ENCODE measurements around the gene ERCC3. TPM values are rescaled to one million over a fixed set of nuclear protein-coding genes. Genes with fewer than 3 reads are reported as not detected.
"Not testable (repeated sequence)": the region's sequence is repeated elsewhere in the genome, so short reads cannot be mapped to it uniquely, and the experiment has no call there.

ERCC3 gene
- polyA plus RNA-seq, 3 donors from 2014 or later = 20.1 to 43.1 (median 21.5) TPM

GRCh38 chr2:127270663-127271062 is 23.3 kb downstream of the ERCC3 start:
- H3K36me3 Mint-ChIP-seq = peaks cover 55 to 68% (median 62%) of the 10 kb centered on the region in 3 donors
- H3K4me1 Mint-ChIP-seq = peaks cover 0 to 3% of the 10 kb centered on the region in 2 donors
- H3K9me3 Mint-ChIP-seq = no peaks in the 10 kb centered on the region
- peaks cover 0 to 5% (median 2%) of the 10 kb centered on the region in 3 donors for H3K27me3 Mint-ChIP-seq (ENCODE audit: low read depth in 3 of 3)
- DNase-seq = no peak
- H3K27ac Mint-ChIP-seq = no peak overlapping the region
- no peak overlapping the region for H3K4me3 Mint-ChIP-seq

DNA sequence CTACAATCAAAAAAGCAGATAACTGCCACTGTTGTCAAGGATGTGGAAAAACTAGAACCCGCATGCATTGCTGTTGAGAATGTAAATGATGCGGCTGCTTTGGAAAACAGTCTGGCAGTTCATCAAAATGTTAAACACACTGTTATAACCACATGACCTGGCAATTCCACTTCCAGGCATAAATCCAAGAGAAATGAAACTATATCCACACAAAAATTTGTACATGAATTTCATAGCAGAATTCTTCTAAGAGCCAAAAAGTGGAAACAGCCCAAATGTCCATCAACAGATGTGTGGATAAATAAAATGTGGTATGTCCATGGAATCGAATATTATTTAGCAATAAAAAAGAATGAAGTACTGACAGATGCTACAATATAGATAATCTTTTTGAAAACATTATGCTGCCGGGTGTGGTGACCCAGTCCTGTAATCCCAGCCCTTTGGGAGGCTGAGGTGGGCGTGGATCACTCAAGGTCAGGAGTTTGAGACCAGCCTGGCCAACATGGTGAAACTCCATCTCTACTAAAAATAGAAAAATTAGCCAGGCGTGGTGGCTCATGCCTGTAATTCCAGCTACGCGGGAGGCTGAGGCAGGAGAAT is 32.0 kb downstream of the ERCC3 start:
- Mint-ChIP-seq H3K27ac (no peak overlapping the region), H3K27me3 (ENCODE audit: low read depth in 3 of 3) (peaks cover 0 to 1% (median 0%) of the 10 kb centered on the region in 3 donors), H3K36me3 (peaks cover 22 to 59% (median 24%) of the 10 kb centered on the region in 3 donors), H3K4me3 (no peak overlapping the region), H3K4me1 (no peaks in the 10 kb centered on the region), H3K9me3 (no peaks in the 10 kb centered on the region)
- DNase-seq = no peak

DNA sequence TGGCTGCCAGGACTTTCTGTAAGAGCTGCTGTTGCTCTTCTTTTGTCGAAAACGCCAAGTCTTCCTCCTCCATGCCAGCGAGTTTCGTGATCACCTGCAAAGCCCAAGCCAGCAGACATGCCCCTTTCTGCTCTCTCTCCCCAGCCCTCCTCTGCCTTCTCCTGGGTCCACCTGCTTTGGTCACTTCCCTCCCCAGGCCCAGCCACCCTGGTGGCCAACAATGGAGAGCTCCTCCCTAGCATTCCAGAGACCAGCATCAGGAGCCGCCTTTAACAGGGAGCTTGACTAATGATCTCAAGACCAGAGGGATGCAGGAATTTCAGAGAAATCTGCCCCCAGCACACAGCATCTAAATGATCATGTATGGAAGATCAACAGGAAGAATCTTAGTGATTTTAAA is 34.6 kb downstream of the ERCC3 start:
- Mint-ChIP-seq H3K27ac (peak overlapping the region in 3 of 6 donors; percentile 31 to 46 (median 38)), H3K27me3 (ENCODE audit: low read depth in 3 of 3) (peaks cover 0 to 2% (median 0%) of the 10 kb centered on the region in 3 donors), H3K36me3 (peaks cover 16 to 61% (median 28%) of the 10 kb centered on the region in 3 donors), H3K9me3 (no peaks in the 10 kb centered on the region), H3K4me1 (no peaks in the 10 kb centered on the region), H3K4me3 (no peak overlapping the region)
- no peak for DNase-seq

- Mint-ChIP-seq H3K36me3 (peaks cover 19 to 54% (median 31%) of the 10 kb centered on the region in 3 donors), H3K27ac (peak overlapping the region in 2 of 6 donors; percentile 40), H3K4me1 (no peaks in the 10 kb centered on the region), H3K27me3 (ENCODE audit: low read depth in 3 of 3) (peaks cover 0 to 3% (median 0%) of the 10 kb centered on the region in 3 donors), H3K4me3 (no peak overlapping the region), H3K9me3 (no peaks in the 10 kb centered on the region)
- DNase-seq = no peak
Measured at GRCh38 chr2:127256866-127257265, 37.1 kb downstream of the ERCC3 start.

- Mint-ChIP-seq H3K27me3 (ENCODE audit: low read depth in 3 of 3) (peaks cover 0 to 3% (median 0%) of the 10 kb centered on the region in 3 donors), H3K9me3 (no peaks in the 10 kb centered on the region)
Measured at GRCh38 chr2:127256381-127256780, 37.6 kb downstream of the ERCC3 start.

DNA sequence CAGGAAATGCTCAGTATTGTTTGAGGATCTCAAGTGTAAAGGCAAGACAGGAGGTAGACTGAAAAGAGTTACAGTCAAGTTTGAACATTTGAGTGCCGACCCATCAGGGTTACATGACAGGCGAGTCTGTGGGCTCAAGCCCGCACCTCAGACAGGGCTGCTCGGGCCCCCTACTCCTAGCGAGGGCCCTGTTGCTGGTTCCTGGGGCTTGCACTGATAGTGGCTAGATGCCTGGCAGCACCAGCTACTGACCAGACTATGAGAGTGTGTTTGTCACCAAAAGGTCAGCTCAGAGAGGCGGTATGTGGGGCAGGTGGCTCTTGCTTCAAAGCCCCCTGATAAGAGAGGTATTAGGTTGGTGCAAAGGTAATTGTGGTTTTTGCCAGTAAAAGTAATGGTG is 38.2 kb downstream of the ERCC3 start:
- H3K9me3 Mint-ChIP-seq = no peaks in the 10 kb centered on the region
- H3K36me3 Mint-ChIP-seq = peaks cover 18 to 55% (median 36%) of the 10 kb centered on the region in 3 donors
- DNase-seq = no peak
- no peaks in the 10 kb centered on the region for H3K4me1 Mint-ChIP-seq
- peaks cover 0 to 3% (median 0%) of the 10 kb centered on the region in 3 donors for H3K27me3 Mint-ChIP-seq (ENCODE audit: low read depth in 3 of 3)
- H3K4me3 Mint-ChIP-seq = no peak overlapping the region
- peak overlapping the region in 1 of 6 donors; percentile 57 for H3K27ac Mint-ChIP-seq

More at GRCh38 chr2:127256381-127256780, 37.6 kb downstream of the ERCC3 start:
- no peak overlapping the region for H3K4me3 Mint-ChIP-seq
- peak overlapping the region in 2 of 6 donors; percentile 19 to 40 for H3K27ac Mint-ChIP-seq
- DNase-seq = no peak
- peaks cover 19 to 58% (median 33%) of the 10 kb centered on the region in 3 donors for H3K36me3 Mint-ChIP-seq
- H3K4me1 Mint-ChIP-seq = no peaks in the 10 kb centered on the region

GRCh38 chr2:127255146-127255545 is 38.8 kb downstream of the ERCC3 start:
- no peak for DNase-seq
- Mint-ChIP-seq H3K27ac (peak overlapping the region in 3 of 6 donors; percentile 3 to 57 (median 37)), H3K27me3 (ENCODE audit: low read depth in 3 of 3) (peaks cover 0 to 3% (median 0%) of the 10 kb centered on the region in 3 donors), H3K4me3 (no peak overlapping the region), H3K9me3 (no peaks in the 10 kb centered on the region), H3K36me3 (peaks cover 14 to 55% (median 36%) of the 10 kb centered on the region in 3 donors), H3K4me1 (no peaks in the 10 kb centered on the region)

DNA sequence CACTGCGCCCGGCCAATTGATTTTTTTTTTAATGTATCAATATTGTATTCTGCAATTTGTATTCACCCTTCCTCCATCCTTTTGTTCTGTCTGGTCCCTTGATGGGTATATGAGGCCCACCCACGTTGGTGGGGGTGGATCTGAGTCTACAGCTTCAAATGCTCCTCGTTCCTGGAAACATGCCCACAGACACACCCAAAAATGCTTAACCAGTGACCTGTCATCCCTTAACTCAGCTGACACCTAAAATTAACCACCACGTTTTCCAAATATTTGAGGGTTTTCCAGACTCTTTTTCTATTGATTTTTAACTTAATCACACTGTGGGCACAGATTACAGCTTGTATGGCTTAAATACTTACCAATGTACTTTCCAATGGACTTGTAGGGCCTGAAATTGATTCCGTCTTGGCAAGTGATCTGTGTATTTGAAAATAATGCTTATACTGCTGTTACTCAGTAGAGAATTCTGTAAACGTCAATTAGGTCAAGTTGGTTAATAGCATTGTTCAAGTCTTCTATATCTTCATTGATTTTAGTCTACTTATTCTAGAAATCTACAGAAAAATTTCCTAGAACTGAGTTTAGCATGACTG is 39.5 kb downstream of the ERCC3 start:
- Mint-ChIP-seq H3K36me3 (peaks cover 12 to 48% (median 35%) of the 10 kb centered on the region in 3 donors), H3K4me1 (no peaks in the 10 kb centered on the region), H3K27me3 (ENCODE audit: low read depth in 3 of 3) (peaks cover 0 to 3% (median 0%) of the 10 kb centered on the region in 3 donors), H3K27ac (no peak overlapping the region), H3K4me3 (no peak overlapping the region), H3K9me3 (no peaks in the 10 kb centered on the region)
- no peak for DNase-seq

GRCh38 chr2:127241184-127241583 is 52.8 kb downstream of the ERCC3 start:
- H3K4me3 Mint-ChIP-seq; DNase-seq; H3K27me3 Mint-ChIP-seq (ENCODE audit: low read depth in 3 of 3); H3K9me3 Mint-ChIP-seq; H3K4me1 Mint-ChIP-seq; H3K27ac Mint-ChIP-seq: not testable (repeated sequence)
- H3K36me3 Mint-ChIP-seq = peaks cover 6 to 40% (median 26%) of the 10 kb centered on the region in 3 donors

DNA sequence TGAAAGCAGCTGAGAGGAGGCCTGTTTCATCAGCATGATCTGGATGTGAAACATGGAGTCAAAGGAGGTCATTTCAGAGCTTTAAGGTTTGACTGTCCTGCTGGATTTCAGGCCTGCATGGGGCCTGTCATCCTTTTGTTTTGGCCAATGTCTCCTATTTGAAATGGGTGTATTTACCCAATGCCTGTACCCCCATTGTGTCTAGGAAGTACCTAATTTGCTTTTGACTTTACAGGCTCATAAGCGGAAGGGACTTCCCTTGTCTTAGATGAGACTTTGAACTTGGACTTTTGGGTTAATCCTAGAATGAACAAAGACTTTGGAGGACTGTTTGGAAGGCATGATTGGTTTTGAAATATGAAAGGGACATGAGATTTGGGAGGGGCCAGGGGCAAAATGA is 54.5 kb downstream of the ERCC3 start:
- H3K36me3 Mint-ChIP-seq = peaks cover 6 to 41% (median 26%) of the 10 kb centered on the region in 3 donors
- no peak overlapping the region for H3K27ac Mint-ChIP-seq
- H3K4me1 Mint-ChIP-seq = no peaks in the 10 kb centered on the region
- H3K27me3 Mint-ChIP-seq (ENCODE audit: low read depth in 3 of 3) = peaks cover 0 to 2% (median 0%) of the 10 kb centered on the region in 3 donors
- H3K9me3 Mint-ChIP-seq = peaks cover 0 to 9% (median 3%) of the 10 kb centered on the region in 6 donors
- H3K4me3 Mint-ChIP-seq = no peak overlapping the region
- no peak for DNase-seq

DNA sequence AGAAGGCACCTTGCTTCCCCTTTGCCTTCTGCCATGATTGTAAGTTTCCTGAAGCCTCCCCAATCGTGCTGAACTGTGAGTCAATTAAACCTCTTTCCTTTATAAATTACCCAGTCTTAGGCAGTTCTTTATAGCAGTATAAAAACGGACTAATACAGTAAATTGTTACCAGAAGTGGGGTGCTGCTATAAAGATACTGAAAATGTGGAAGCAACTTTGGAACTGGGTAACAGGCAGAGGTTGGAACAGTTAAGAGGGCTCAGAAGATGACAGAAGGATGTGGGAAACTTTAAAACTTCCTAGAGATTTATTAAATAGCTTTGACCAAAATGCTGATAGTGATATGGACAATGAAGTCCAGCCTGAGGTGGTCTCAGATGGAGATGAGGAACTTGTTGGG is 56.2 kb downstream of the ERCC3 start:
- not testable (repeated sequence) for H3K4me3 Mint-ChIP-seq; DNase-seq; H3K9me3 Mint-ChIP-seq; H3K27me3 Mint-ChIP-seq (ENCODE audit: low read depth in 3 of 3); H3K27ac Mint-ChIP-seq; H3K4me1 Mint-ChIP-seq
- peaks cover 6 to 44% (median 35%) of the 10 kb centered on the region in 3 donors for H3K36me3 Mint-ChIP-seq

DNA sequence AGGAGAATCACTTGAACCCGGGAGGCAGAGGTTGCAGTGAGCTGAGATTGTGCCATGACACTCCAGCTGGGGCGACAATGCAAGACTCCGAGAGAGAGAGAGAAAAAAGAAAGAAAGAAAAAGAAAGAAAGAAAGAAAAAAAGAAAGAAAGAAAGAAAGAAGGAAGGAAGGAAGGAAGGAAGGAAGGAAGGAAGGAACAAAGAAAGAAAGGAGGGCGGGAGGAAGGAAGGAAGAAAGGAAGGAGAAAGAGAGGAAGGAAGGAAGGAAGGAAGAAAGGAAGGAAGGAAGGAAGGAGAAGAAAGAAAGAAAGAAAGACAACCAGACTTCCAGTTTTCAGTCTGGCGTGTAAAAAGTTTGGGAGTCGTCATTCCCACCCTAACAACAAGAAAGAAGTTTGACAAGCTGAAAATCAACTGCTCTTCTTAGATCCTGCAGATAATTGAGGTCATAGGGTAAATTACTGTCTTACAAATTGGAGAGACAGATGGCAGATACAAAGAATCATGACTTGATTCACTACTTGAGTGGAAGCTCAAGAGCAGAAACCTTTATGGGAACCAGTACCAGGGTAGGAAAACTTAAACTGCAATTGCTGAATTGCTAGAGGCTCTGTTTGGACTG is 58.8 kb downstream of the ERCC3 start:
- no peak for DNase-seq
- Mint-ChIP-seq H3K4me1 (no peaks in the 10 kb centered on the region), H3K36me3 (peaks cover 6 to 33% (median 31%) of the 10 kb centered on the region in 3 donors), H3K27ac (no peak overlapping the region), H3K9me3 (peaks cover 0 to 9% (median 2%) of the 10 kb centered on the region in 6 donors), H3K4me3 (no peak overlapping the region), H3K27me3 (ENCODE audit: low read depth in 3 of 3) (peaks cover 0 to 2% (median 0%) of the 10 kb centered on the region in 3 donors)

DNA sequence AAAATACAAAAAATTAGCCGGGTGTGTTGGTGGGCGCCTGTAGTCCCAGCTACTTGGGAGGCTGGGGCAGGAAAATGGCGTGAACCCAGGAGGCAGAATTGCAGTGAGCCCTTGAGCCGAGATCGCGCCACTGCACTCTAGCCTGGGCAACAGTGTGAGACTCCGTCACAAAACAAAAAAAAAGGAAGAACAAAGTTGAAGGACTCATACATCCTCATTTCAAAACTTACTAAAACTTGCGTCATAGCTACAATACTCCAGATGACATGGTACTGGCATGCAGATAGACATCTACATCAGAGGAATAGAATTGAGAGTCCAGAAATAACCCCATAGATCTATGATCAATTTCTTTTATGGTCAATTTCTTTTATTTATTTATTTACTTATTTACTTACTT is 60.2 kb downstream of the ERCC3 start:
- Mint-ChIP-seq H3K4me3 (no peak overlapping the region), H3K27me3 (ENCODE audit: low read depth in 3 of 3) (peaks cover 0 to 2% (median 0%) of the 10 kb centered on the region in 3 donors), H3K27ac (no peak overlapping the region), H3K36me3 (peaks cover 6 to 29% (median 22%) of the 10 kb centered on the region in 3 donors), H3K4me1 (no peaks in the 10 kb centered on the region), H3K9me3 (peaks cover 0 to 9% (median 1%) of the 10 kb centered on the region in 6 donors)
- no peak for DNase-seq
